Hindlimb muscle (tissue), 1 donor: ENCODE data around the gene CDKN2A. TPM values are rescaled to one million over a fixed set of nuclear protein-coding genes. Genes with fewer than 3 reads are reported as not detected.
A peak's percentile ranks its signal among the peaks of the same experiment; 100 is the strongest.

Experiments
- DNase-seq: peaks from one replicate; pipeline ENCODE4 v3.0.0-alpha.2; 2013
- polyA plus RNA-seq: library from polyadenylated mRNA; unstranded; fragments of 120-200 nt; gene quantifications from one replicate; pipeline ENCODE4 v1.2.1, GENCODE V29; 2013; ENCODE audit not compliant: insufficient read length

Gene CDKN2A
- polyA plus RNA-seq, 1 donor = not detected

- no peak for DNase-seq
These were observed 11.8 kb upstream of the CDKN2A start for GRCh38 chr9:22005702-22006606.

DNA sequence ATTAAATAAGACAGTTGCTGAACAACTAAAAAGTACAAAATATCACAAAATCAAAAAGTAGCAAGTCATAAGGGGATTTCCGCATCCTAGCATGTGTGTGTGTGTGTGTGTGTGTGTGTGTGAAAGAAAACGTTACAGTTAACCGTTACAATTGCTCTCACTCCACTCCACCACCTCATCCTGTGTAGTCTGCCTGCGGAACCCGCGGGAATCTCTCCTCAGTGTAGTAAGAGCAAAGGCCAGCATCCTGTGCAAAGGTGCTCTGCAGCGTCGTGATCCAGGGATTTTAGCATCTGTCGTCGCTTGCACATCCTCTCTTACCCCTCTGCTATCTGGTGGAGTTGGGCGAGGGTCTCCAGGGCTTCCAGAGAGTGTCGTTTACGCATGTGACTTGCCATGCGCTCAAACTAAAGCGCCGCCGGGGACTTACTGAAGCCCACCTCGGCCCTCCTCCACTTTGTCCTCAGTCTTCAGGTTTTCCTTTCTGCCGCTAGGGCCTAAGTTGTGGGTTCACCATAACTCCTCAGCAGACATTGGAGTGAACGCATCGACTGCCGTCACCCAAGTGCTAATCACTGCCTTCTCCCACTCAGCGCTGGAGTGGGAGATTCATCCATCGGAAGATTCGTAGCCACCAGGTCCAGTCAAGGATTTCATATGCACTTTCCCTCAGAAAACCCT lies 11.0 kb upstream of the CDKN2A start:
- no peak for DNase-seq

DNA sequence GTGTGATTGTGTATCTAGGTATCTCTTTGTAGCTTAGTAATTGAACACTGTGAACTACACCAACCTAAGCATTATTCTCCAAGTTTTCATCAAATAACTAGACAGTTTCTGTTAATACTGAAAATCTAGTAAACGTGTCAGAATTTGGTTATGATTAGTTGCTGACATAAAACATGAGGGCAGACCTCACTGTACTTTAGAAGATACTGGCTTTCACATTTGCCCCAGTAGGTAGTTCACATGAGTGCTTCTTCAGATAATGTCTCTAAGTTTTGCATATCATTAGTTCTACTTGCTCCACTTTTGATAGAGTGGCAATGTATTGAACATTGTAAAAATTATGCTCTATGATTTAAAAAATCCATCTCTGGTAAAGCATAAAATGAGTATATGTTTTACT lies 7.8 kb upstream of the CDKN2A start:
- DNase-seq = no peak

DNA sequence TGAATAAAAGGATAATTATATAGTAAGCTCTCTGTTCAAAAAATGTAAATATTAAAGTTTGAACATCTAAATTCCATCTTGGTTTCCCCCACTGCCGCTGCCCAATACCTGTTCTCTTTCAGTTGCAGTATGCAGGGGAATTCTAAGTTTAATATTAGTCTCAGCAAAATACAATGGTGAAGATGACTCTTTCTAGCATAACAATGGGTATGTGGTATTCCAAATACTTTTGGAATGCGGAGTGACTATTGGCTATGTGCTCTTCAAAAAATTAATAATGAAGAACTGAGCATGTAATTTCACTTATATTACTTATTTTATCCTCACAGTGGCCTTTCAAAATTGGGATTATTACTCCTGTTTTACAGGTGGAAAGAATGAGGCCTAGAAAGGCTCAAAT lies 3.8 kb upstream of the CDKN2A start:
- no peak for DNase-seq

DNA sequence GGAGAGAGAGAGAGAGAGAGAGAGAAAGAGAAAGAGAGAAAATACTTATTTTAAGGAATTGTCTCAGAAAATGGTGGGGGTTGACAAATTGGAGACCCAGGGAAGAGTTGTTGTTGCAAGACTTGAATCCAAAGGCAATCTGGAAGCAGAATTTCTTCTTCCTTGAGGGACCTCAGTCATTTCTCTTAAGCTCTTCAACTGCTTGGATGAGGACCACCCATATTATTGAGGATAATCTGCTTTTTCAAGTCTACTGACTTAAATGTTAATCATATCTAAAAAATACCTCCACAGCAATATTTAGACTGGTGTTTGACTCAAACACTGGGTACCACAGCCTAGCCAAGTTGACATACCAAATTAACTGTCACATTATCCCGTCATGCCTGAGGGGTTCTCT lies 3.3 kb upstream of the CDKN2A start:
- no peak for DNase-seq

- DNase-seq = no peak
These were observed 2.7 kb upstream of the CDKN2A start for GRCh38 chr9:21996858-21997257.

- no peak for DNase-seq
These were observed 2.2 kb upstream of the CDKN2A start for GRCh38 chr9:21996438-21996837.

GRCh38 chr9:21995666-21996398 lies 1.6 kb upstream of the CDKN2A start:
- peak; percentile 49 for DNase-seq

DNA sequence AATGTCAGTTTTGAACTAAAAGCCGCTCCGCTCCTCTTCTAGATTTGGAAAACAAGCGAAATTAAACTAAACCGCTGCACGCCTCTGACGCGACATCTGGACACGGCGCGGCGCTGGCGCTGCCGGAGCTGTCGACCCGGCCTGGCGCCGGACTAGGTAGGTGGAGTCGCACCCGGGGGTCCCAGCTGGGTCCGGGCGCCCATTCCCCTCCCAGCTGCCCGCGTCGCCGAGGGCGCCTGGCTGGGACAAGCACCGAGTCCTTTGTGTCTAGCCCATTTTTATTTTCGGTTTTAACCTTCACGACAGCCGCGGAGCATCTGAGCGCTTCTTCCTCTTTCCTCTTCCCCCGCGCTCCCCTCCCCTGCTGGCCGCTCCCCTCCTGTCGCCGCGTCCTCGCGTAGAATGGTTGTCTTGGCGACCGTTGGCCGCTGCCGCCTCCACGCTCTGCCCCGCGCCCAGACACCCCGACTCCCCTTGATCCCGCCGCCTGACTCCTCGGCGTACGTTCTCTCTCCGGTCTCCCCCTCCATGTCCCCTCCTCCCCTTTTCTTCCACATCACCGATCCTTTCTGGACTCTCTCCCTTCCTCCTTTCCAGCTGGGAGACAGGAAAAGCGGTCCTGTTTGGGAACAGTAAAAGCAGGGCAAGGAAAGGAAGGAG lies 944 bp upstream of the CDKN2A start:
- DNase-seq = peak; percentile 65

DNA sequence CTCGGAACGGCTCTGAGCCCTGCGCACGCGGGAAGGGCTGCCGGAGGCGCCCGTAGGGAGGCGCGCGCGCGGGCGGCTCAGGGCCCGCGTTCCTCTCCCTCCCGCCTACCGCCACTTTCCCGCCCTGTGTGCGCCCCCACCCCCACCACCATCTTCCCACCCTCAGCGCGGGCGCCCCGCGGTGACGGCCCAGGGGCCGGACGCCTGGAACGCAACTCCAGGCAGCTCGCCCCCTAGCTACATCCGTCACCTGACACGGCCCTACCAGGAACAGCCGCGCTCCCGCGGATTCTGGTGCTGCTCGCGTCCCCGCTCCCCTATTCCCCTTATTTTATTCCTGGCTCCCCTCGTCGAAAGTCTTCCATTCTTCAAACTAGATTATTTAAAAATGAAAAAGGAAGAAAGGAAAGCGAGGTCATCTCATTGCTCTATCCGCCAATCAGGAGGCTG lies 389 bp upstream of the CDKN2A start, which contains the start of gene CDKN2B-AS1:
CDKN2B-AS1 (plus strand) TSS at position 236 of the 450 bp plus-strand sequence.
- DNase-seq = peak; percentile 55

- no peak for DNase-seq
These were observed 1.2 kb downstream of the CDKN2A start for GRCh38 chr9:21993007-21993406.

DNA sequence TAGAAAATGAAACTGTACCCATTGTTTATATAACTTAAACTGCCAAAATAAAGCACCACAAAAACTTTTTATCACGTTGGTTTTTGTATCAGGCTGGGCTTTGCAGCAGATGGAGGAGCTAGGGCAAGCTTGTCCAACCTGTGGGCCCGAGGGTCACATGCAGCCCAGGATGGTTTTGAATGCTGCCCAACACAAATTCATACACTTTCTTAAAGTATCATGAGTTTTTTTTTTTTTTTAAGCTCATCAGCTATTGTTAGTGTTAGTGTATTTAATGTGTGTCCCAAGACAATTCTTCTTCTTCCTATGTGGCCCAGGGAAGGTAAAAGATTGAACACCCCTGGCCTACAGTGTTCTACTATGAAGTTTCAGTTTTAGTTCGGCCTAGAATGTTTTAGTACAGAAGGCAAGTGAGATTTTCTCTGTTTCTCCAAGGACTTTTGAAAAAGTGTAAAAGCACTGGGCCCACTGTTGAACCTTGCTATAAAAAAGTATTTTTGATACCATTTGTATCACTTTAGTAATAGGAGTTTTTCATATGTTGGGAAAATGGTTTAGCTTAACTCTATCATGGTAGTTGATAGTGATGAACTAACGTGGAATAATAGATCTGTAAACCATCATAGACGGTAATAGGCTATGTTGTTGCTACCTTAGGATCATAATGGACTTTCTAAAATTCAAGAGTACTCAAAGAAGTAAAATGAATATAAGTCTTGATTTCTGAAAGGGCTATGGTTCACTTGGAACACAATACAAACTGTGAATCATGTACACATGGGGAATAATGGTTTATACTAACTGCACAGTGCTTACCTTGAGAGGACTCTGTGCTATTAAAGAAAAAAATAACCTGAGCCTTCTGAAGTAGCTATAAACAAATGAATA lies 2.9 kb downstream of the CDKN2A start:
- DNase-seq = no peak

DNA sequence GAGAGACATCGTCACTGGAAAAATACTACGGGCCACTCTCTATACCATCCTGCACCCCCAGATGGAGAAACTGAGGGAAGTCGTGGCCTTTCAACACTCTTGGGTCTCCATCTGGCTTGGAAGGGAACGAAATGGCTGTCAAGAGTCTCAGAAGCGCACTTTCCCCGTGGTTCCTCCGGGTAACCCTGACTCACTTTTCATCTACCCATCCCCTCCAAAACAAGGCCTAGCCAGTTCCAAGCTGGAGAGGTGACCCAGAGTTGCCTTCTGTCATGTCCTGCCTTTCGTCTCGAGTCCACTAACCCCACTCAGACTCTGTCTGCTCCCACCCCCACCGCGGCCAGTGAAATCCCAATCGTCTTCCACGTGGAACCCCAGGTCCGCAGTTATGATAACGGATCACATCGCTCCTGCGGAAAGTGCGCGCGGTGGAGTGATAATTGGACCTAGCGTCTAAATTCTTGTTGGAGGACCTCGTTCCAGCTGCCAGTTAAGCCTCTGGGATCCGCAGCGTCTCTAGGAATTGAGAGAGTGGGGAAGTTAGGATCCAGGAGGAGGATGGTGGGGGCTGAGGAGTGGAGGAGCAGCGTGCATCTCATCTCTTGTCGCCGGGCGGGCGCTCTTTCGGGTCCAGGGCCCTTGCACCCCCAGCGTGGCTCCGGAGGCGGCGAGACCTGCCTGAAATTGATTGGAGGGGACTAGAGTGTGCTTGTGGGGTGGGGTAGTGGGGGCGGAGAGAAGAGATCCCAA lies 4.6 kb downstream of the CDKN2A start:
- no peak for DNase-seq

- DNase-seq = no peak
These were observed 5.9 kb downstream of the CDKN2A start for GRCh38 chr9:21988056-21988990.

DNA sequence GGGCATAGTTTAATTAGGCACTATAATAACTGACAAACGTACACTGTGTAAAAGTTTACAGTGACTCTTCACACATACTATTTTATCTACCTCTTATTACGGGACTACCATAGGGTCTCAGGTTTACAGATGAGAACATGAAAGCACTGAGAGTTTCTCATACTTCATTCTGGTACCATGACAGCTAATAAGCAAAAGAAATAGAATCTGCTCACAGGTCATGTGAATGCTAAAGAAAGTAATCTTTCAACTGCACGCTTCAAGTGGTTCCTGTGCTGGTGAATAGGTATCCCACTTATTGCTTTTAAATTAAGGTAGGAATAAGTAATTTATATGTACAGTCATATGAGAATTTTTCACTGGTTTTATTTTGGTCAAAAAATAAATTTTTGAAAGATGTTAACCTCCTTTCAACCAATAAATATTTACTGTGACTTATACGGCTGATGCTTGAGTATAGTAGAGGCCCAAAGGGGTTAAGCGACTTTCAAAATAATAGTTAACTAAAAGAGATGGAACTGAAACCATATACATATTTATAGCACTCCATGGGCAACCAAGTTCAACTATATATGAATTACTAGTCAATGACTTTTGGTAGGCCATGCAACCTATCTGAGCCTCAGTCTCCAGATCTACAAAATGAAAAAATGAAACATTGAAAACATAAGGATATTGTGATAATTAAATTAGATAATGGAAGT lies 8.1 kb downstream of the CDKN2A start:
- DNase-seq = no peak

- no peak for DNase-seq
These were observed 10.1 kb downstream of the CDKN2A start for GRCh38 chr9:21984101-21984500.

- DNase-seq = no peak
These were observed 10.6 kb downstream of the CDKN2A start for GRCh38 chr9:21983561-21983935.

GRCh38 chr9:21982861-21983560 lies 11.2 kb downstream of the CDKN2A start:
- DNase-seq = no peak
